ENCODE data around the gene TMC3.
"Not testable (repeated sequence)": the region's sequence is repeated elsewhere in the genome, so short reads cannot be mapped to it uniquely, and the experiment has no call there.

TMC3 gene

GRCh38 chr15:81373775-81374395 lies at the start of gene TMC3:
Gene TMC3, minus strand, starts transcription at chr15:81374213. Its CDS starts 136 bp downstream, at chr15:81374077.
- no peak for TF ChIP-seq CTCF (IDR thresholded peaks at IDR 0.05; ENCODE audit: borderline replicate concordance, insufficient read depth, low read depth, low read length)
- H3K4me3 ChIP-seq (ENCODE audit: low read depth, low read length): no peak within 1 kb of the TSS

- TF ChIP-seq CTCF (IDR thresholded peaks at IDR 0.05; ENCODE audit: borderline replicate concordance, insufficient read depth, low read depth, low read length): no peak
- H3K4me3 ChIP-seq (ENCODE audit: low read depth, low read length): no peak overlapping the region
Observed at GRCh38 chr15:81421461-81421860, 47.4 kb upstream of the TMC3 start.

- no peak for TF ChIP-seq CTCF (IDR thresholded peaks at IDR 0.05; ENCODE audit: borderline replicate concordance, insufficient read depth, low read depth, low read length)
Observed at GRCh38 chr15:81419332-81419943, 45.4 kb upstream of the TMC3 start.

GRCh38 chr15:81418891-81419290 lies 44.9 kb upstream of the TMC3 start:
- no peak for TF ChIP-seq CTCF (IDR thresholded peaks at IDR 0.05; ENCODE audit: borderline replicate concordance, insufficient read depth, low read depth, low read length)
- no peak overlapping the region for H3K4me3 ChIP-seq (ENCODE audit: low read depth, low read length)

More at GRCh38 chr15:81419332-81419943, 45.4 kb upstream of the TMC3 start:
- H3K4me3 ChIP-seq (ENCODE audit: low read depth, low read length): no peak overlapping the region

- no peak overlapping the region for H3K4me3 ChIP-seq (ENCODE audit: low read depth, low read length)
- TF ChIP-seq CTCF (IDR thresholded peaks at IDR 0.05; ENCODE audit: borderline replicate concordance, insufficient read depth, low read depth, low read length): no peak
Observed at GRCh38 chr15:81418444-81418843, 44.4 kb upstream of the TMC3 start.

GRCh38 chr15:81414274-81414968 lies 40.4 kb upstream of the TMC3 start:
- H3K4me3 ChIP-seq (ENCODE audit: low read depth, low read length): not testable (repeated sequence)

GRCh38 chr15:81413851-81414250 lies 39.8 kb upstream of the TMC3 start:
- no peak overlapping the region for H3K4me3 ChIP-seq (ENCODE audit: low read depth, low read length)
- TF ChIP-seq CTCF (IDR thresholded peaks at IDR 0.05; ENCODE audit: borderline replicate concordance, insufficient read depth, low read depth, low read length): no peak
